Measurements from ENCODE around the gene RELA.

Gene RELA

DNA sequence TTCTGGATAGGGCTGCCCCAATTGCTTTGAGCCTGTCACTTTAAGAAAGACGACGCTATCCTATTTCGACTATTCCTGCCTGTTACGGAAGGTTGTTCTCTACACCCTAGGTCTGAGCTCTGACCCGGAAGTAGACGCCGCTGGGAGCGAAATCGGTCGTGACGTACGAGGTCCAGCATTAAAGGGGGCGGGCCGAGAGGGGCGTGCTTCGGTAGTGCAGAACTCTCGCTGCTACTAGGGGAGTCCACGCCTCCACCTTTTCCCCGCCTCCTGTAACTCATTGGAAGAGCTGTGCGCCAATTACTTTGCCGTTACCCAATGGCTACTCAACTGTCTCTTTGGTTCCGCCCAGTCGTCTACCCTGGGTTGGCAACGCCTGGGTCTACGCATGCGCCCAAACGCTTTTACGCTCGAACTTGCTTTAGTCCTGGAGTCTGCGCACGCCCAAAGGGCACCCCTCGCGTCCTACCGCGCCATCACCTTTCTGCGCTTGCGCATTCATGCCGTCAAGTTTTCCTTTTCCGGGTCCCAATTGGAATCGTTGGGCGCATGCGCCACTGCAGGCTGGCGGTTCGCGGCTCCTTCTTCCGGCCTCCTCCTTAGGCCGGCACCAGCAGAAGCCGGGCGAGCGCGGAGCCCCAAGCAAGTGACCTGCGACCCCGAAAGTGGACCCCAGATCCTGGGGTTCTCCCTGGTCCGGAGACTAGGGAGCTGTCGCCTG lies 47.3 kb downstream of the RELA start, which contains the start of gene PCNX3:
TSS of gene PCNX3 (plus strand) at position 548 of the 721 bp plus-strand sequence. CDS start 536 bp downstream, outside the sequence.
- peak; percentile 100 for DNase-seq (ENCODE audit: low read depth)
- H3K4me3 ChIP-seq (ENCODE audit: low read depth, low read length): peak within 1 kb of the TSS; percentile 97
- TF ChIP-seq, protein P1, sequence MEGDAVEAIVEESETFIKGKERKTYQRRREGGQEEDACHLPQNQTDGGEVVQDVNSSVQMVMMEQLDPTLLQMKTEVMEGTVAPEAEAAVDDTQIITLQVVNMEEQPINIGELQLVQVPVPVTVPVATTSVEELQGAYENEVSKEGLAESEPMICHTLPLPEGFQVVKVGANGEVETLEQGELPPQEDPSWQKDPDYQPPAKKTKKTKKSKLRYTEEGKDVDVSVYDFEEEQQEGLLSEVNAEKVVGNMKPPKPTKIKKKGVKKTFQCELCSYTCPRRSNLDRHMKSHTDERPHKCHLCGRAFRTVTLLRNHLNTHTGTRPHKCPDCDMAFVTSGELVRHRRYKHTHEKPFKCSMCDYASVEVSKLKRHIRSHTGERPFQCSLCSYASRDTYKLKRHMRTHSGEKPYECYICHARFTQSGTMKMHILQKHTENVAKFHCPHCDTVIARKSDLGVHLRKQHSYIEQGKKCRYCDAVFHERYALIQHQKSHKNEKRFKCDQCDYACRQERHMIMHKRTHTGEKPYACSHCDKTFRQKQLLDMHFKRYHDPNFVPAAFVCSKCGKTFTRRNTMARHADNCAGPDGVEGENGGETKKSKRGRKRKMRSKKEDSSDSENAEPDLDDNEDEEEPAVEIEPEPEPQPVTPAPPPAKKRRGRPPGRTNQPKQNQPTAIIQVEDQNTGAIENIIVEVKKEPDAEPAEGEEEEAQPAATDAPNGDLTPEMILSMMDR (conservative IDR thresholded peaks at IDR 0.05; ENCODE audit: low read depth, low read length): no peak

DNA sequence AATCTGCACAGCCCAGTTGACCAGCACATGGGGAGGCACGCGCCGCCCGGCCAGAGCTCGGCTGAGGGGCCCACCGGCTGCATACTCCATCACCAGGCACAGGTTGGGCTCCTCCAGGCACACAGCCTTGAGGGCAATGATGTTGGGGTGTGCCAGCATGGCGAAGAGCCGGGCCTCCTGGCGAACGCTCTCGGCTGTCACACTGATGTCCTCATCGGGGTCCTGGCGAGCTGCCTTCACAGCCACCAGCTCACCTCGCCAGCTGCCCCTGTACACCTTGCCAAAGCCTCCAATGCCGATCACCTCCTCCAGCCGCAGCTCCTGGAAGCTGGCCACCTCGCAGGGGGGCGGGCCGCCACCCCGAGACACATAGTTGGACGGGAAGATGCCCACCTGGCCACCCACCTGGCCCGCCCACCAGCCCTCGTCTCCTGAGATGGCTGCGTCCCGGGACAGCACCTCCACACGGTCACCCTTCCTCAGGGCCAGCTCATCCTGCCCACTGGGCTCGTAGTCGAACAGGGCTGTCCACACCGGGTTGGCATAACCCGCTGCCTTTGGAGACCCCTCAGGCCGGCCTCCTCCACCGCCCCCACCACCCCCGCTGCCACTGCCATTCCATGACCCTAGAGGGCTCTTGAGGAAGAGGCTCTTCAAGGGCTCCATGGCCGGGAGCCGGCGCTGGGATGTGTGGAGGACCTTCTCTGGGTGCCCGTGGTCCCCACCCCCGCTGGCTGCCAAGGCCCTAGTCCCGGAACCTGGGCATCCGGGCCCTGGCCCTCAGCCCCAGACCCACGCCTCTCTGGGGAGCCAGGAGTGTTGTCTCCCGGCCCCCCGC lies 49.4 kb downstream of the RELA start:
- DNase-seq (ENCODE audit: low read depth): no peak
- peak overlapping the region; percentile 85 for H3K4me3 ChIP-seq (ENCODE audit: low read depth, low read length)
- TF ChIP-seq, protein P1 (conservative IDR thresholded peaks at IDR 0.05; ENCODE audit: low read depth, low read length): no peak

DNA sequence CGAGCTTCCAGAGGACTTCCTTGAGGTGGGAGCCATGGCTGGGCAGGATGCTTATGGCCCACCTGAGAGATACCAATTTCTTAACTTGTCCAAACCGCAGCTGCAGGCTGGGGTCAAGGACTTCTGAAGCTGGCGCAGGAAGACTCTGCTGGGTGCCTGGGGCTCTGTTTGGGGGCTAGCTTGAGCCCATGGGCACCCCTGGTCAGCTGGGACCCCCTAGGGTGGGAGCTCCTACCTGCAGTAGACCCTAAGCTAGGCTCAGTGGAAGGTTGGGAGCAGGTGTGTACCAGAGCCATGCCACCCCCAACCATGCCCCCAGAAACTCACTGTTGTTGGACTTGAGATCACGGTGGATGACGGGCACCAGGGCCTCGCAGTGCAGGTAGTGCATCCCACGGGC lies 50.0 kb downstream of the RELA start:
- peak overlapping the region; percentile 85 for H3K4me3 ChIP-seq (ENCODE audit: low read depth, low read length)
- DNase-seq (ENCODE audit: low read depth): no peak
- TF ChIP-seq, protein P1 (conservative IDR thresholded peaks at IDR 0.05; ENCODE audit: low read depth, low read length): no peak

DNA sequence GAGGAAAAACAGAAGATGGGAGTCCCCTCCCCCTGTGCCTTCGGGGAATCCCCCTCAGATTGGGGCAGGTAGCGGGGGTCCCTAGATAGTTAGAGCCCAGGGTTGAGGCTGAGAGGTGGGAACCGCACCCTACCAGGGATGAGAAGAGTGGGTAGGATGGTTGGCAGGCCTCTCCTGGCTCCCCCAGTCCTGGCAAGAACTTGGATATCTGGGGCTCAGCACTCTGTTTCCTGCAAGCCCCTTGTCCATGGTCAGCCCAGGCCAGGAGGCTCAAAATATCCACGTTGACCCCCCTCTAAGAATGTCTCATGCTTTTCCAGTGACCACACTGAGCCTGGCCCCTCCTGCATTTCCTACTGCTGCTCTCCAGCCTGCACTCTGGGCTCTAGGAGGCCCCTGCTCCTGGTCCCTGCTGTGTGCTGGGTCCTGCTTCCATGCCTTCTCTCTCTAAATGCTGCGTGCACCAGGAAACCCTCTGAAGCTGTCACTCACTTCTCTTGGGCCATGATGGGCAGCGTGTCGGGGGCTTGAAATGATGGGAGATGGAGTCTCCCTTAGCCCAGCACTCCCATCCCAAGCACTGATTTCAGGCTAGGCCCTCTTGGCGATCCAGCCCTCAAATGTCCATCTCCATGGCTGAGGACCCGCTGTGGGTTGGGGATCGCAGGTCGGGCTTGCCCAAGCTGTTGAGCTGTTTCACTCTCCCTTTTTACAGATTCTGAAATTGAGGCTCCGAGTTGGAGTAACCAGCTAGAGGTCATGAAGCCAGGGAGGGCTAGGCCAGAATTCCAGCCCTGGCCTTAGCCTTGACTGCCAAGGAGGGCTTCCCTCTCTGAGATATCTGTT lies 50.7 kb downstream of the RELA start:
- DNase-seq (ENCODE audit: low read depth): peak; percentile 59
- TF ChIP-seq, protein P1 (conservative IDR thresholded peaks at IDR 0.05; ENCODE audit: low read depth, low read length): no peak
- peak overlapping the region; percentile 85 for H3K4me3 ChIP-seq (ENCODE audit: low read depth, low read length)

DNA sequence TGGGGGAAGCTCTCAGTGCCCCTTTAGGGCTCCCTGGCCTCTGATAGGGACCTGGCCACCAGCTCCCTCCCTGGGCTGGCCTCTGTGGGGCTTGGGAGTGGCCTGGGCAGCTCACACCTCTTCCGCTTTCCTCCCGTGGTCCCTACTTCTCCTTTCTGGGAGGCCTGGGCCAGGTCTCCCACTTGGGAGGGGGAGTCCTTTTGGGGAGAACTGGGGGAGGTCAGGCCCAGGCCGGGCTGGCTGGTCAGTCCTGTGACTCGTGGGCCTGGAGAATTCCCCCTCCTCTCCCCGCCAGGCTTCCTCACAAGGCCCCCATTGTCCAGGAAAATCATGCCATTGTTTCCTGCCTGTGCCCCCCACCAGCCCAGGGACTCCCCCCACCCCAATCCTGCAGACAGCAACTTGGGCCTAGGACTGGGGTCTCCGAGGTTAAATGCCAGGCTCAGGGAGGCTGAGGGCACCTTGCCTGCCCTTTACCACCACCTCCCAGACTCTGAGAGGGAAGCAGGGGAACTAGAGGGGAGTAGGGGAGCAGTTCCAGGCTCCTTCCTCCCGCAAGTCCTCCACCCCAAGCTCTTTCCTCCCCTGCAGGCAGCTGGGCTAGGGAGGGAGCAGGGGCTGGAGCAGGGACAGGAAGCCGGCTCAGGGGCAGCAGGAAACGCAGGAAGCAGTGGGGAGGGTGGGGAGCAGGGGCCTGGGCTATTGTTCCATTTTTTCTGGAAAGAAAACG lies 51.5 kb downstream of the RELA start:
- TF ChIP-seq, protein P1 (conservative IDR thresholded peaks at IDR 0.05; ENCODE audit: low read depth, low read length): no peak
- DNase-seq (ENCODE audit: low read depth): no peak
- peak overlapping the region; percentile 85 for H3K4me3 ChIP-seq (ENCODE audit: low read depth, low read length)

DNA sequence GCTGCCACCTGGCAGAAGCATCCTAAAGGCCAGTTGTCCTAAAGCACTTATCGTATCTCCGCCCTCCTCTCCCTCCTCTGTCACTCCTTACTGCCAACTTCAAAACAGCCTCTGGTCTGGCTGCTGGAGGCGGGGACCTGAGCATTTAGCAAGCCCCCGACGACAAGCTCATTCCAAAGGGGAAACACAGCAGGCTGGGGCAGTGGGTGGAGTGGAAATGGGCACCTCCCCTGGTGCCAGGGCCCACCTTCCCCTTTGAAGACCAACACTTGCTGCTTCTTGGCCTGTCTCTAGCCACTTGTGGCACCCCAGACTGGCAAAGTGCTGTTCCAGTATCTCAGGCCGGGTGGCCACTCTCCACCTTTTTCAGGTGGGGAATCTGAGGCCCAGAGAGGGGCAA lies 52.3 kb downstream of the RELA start:
- DNase-seq (ENCODE audit: low read depth): no peak
- no peak overlapping the region for H3K4me3 ChIP-seq (ENCODE audit: low read depth, low read length)
- TF ChIP-seq, protein P1 (conservative IDR thresholded peaks at IDR 0.05; ENCODE audit: low read depth, low read length): no peak
